ENCODE results near the gene TTLL6. TPM values are rescaled to one million over a fixed set of nuclear protein-coding genes. Genes with fewer than 3 reads are reported as not detected.
A peak's percentile ranks its signal among the peaks of the same experiment; 100 is the strongest.

Gene TTLL6
- total RNA-seq, 1 experiment from 2014 or later: 2.4 TPM

DNA sequence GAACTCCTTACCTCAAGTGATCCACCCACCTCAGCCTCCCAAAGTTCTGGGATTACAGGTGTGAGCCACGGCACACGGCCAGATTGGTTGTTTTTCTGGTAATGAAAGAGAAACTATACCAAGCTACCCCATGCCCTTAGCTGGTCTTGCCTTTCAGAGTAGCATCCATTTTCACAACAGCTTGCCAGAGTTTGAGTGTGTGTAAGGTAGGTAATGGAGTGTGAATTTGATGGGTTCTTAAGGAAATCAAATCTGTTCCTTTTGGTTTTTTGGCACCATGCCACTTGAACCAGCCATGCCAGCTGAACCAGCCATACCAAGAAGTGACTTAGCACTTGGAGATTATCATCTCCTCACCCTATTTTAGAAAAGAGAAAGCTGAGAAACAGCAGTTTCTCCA lies 18.9 kb upstream of the TTLL6 start:
- H3K9ac ChIP-seq (ENCODE audit: extremely low read depth, insufficient read length, low read length): no peak overlapping the region
- WGBS (ENCODE audit: extremely low coverage, insufficient read length, low lambda C conversion rate): no CpG with 5 or more reads among the region's 2 CpGs

More for the DNA sequence above, 18.9 kb upstream of the TTLL6 start:
- Histone ChIP-seq H2AFZ (ENCODE audit: low read length) (no peak overlapping the region), H3K23ac (ENCODE audit: insufficient read length, low read depth, low read length) (no peak overlapping the region), H3K4ac (ENCODE audit: low read depth, low read length) (no peak overlapping the region), H3K9me3 (ENCODE audit: control insufficient read depth, low read depth, low read length) (no peaks in the 10 kb centered on the region), H2BK15ac (ENCODE audit: low read depth, low read length) (0 out of 2 replicates have a peak overlapping the region, but pooled peaks have one; percentile 89), H2BK120ac (ENCODE audit: low read depth, low read length, poor library complexity, severe bottlenecking) (no peak overlapping the region), H3K23me2 (ENCODE audit: insufficient read length, low read depth, low read length, poor library complexity, severe bottlenecking) (peaks cover 4% of the 10 kb centered on the region), H4K91ac (ENCODE audit: insufficient read length, low read depth, low read length) (no peak overlapping the region), H3K79me1 (ENCODE audit: insufficient read depth, low read depth, low read length, poor library complexity, severe bottlenecking) (no peaks in the 10 kb centered on the region), H3T11ph (ENCODE audit: low read length) (no peak overlapping the region), H3K56ac (ENCODE audit: insufficient read length, low read depth, low read length) (no peak overlapping the region), H3K4me1 (ENCODE audit: insufficient read depth, low read length) (no peaks in the 10 kb centered on the region), H3K14ac (ENCODE audit: insufficient read depth, low read length) (no peak overlapping the region), H3K27me3 (ENCODE audit: insufficient read depth, low read length) (no peaks in the 10 kb centered on the region), H3K79me2 (ENCODE audit: insufficient read depth, low read length) (no peaks in the 10 kb centered on the region), H2BK12ac (ENCODE audit: insufficient read length, low read depth, low read length) (no peak overlapping the region), H3K4me2 (ENCODE audit: insufficient read depth, insufficient read length, low read length) (no peak overlapping the region), H4K8ac (replicated peaks; ENCODE audit: insufficient read length, low read depth, low read length) (no peak overlapping the region), H2AK5ac (ENCODE audit: insufficient read length, low read length) (no peak overlapping the region), H4K20me1 (ENCODE audit: control insufficient read depth, insufficient read depth, insufficient read length) (no peaks in the 10 kb centered on the region), H2BK5ac (ENCODE audit: insufficient read length, low read length) (no peak overlapping the region), H2BK20ac (ENCODE audit: low read depth, low read length, poor library complexity, severe bottlenecking) (no peak overlapping the region), H3K27ac (ENCODE audit: insufficient read length, low read depth, low read length) (no peak overlapping the region), H3K18ac (ENCODE audit: insufficient read length, low read depth, low read length) (no peak overlapping the region), H4K5ac (ENCODE audit: insufficient read length, low read depth, low read length) (no peak overlapping the region)
- H3K4me3 Mint-ChIP-seq: no peak overlapping the region
- H3K27me3 Mint-ChIP-seq (ENCODE audit: low read depth): no peaks in the 10 kb centered on the region
- peaks cover 7 to 9% of the 10 kb centered on the region in 2 experiments for H3K4me1 Mint-ChIP-seq
- no peaks in the 10 kb centered on the region for H3K9me3 Mint-ChIP-seq
- DNase-seq: no peak
- no peaks in the 10 kb centered on the region for H3K36me3 Mint-ChIP-seq (ENCODE audit: insufficient read depth in 1 of 3, low read depth in 3 of 3)
- no peak overlapping the region for H3K27ac Mint-ChIP-seq
- TF ChIP-seq, protein P1, sequence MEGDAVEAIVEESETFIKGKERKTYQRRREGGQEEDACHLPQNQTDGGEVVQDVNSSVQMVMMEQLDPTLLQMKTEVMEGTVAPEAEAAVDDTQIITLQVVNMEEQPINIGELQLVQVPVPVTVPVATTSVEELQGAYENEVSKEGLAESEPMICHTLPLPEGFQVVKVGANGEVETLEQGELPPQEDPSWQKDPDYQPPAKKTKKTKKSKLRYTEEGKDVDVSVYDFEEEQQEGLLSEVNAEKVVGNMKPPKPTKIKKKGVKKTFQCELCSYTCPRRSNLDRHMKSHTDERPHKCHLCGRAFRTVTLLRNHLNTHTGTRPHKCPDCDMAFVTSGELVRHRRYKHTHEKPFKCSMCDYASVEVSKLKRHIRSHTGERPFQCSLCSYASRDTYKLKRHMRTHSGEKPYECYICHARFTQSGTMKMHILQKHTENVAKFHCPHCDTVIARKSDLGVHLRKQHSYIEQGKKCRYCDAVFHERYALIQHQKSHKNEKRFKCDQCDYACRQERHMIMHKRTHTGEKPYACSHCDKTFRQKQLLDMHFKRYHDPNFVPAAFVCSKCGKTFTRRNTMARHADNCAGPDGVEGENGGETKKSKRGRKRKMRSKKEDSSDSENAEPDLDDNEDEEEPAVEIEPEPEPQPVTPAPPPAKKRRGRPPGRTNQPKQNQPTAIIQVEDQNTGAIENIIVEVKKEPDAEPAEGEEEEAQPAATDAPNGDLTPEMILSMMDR (conservative IDR thresholded peaks at IDR 0.05): no peak

Measured in H9 (cell line).